GM23248 (cell line): Measurements from ENCODE around the gene NOC2L. TPM values are rescaled to one million over a fixed set of nuclear protein-coding genes. Genes with fewer than 3 reads are reported as not detected.
"Not testable (repeated sequence)": the region's sequence is repeated elsewhere in the genome, so short reads cannot be mapped to it uniquely, and the experiment has no call there.

Experiments
- DNase-seq: peaks from one replicate; pipeline ENCODE4 v3.0.0-alpha.2; 2015
- H2AFZ ChIP-seq: fragments of 200-600 bp; sonication (generic); 2 replicates; pipeline ENCODE4 v1.6.1; 2016; ENCODE audit warnings: antibody characterized with exemption
- H3F3A ChIP-seq: fragments of 200-600 bp; sonication (generic); 2 replicates; pipeline ENCODE4 v1.6.1; 2016; ENCODE audit warnings: mild to moderate bottlenecking, antibody characterized with exemption, mixed run types; ENCODE audit not compliant: insufficient read depth
- H3K27ac ChIP-seq: fragments of 200-600 bp; sonication (generic); 2 replicates; pipeline ENCODE4 v1.5.1; 2016; ENCODE audit warnings: mild to moderate bottlenecking
- H3K27me3 ChIP-seq: fragments of 200-600 bp; sonication (generic); replicated peaks from 2 replicates; pipeline ENCODE4 v1.6.1; 2016; ENCODE audit warnings: mild to moderate bottlenecking; ENCODE audit not compliant: insufficient read depth
- H3K36me3 ChIP-seq: fragments of 200-600 bp; sonication (generic); 2 replicates; pipeline ENCODE4 v1.6.1; 2016; ENCODE audit warnings: low read depth, mild to moderate bottlenecking
- H3K4me1 ChIP-seq: fragments of 200-600 bp; sonication (generic); 2 replicates; pipeline ENCODE4 v1.6.1; 2016; ENCODE audit warnings: mild to moderate bottlenecking; ENCODE audit not compliant: insufficient read depth
- H3K4me2 ChIP-seq: fragments of 200-600 bp; sonication (generic); one replicate; pipeline ENCODE4 v1.6.1; 2016; ENCODE audit warnings: mild to moderate bottlenecking; ENCODE audit not compliant: unreplicated experiment
- H3K4me3 ChIP-seq: fragments of 200-600 bp; sonication (generic); 2 replicates; pipeline ENCODE4 v1.5.1; 2016; ENCODE audit warnings: mild to moderate bottlenecking
- H3K79me2 ChIP-seq: fragments of 200-600 bp; sonication (generic); 2 replicates; pipeline ENCODE4 v1.6.1; 2016; ENCODE audit warnings: mild to moderate bottlenecking; ENCODE audit not compliant: insufficient read depth
- H3K9ac ChIP-seq: fragments of 200-600 bp; sonication (generic); 2 replicates; pipeline ENCODE4 v1.6.1; 2016; ENCODE audit warnings: mild to moderate bottlenecking
- H3K9me2 ChIP-seq: fragments of 200-600 bp; sonication (generic); 2 replicates; pipeline ENCODE4 v1.6.1; 2016; ENCODE audit warnings: mixed run types, mild to moderate bottlenecking, moderate library complexity; ENCODE audit not compliant: insufficient read depth
- H3K9me3 ChIP-seq: fragments of 200-600 bp; sonication (generic); one replicate; pipeline ENCODE4 v1.6.1; 2017; ENCODE audit warnings: low read depth
- H4K20me1 ChIP-seq: fragments of 200-600 bp; sonication (generic); 2 replicates; pipeline ENCODE4 v1.6.0; 2016; ENCODE audit not compliant: insufficient read depth
- EZH2 ChIP-seq: fragments of 200-600 bp; sonication (generic); IDR thresholded peaks from 2 replicates; pipeline ENCODE4 v1.6.1; 2018; ENCODE audit warnings: antibody characterized with exemption, mild to moderate bottlenecking; ENCODE audit not compliant: insufficient read depth, poor library complexity, severe bottlenecking
- EZH2phosphoT487 ChIP-seq: fragments of 200-600 bp; sonication (generic); IDR thresholded peaks from 2 replicates; pipeline ENCODE4 v1.6.1; 2018; ENCODE audit warnings: antibody characterized with exemption, moderate library complexity, mild to moderate bottlenecking, low read depth; ENCODE audit not compliant: insufficient read depth
- WGBS, 2 experiments: methylation state at CpG; one replicate each; pipeline ENCODE4 v1.1.6; 2015 to 2017; ENCODE audit warnings: low lambda C conversion rate in 2 of 2, low coverage in 1 of 2; ENCODE audit errors: missing lambda C conversion rate in 2 of 2; 5-methylcytosine and 5-hydroxymethylcytosine counted together
- in situ Hi-C: fragments of 300-500 bp; cut with MboI; formaldehyde crosslinking; loops from 2 replicates; pipeline ENCODE4 v1.15.0; 2020
- polyA plus RNA-seq: library from polyadenylated mRNA; unstranded; fragments of >200 nt; fragmentation: Nextera tagmentation; extraction: Ambion mirVana; gene quantifications from 2 replicates; pipeline ENCODE4 v1.2.1, GENCODE V29; 2016
- total RNA-seq: library from RNA; depleted of rRNA; stranded (reverse); fragments of >200 nt; shearing (Covaris generic); gene quantifications from 2 replicates; pipeline ENCODE4 v1.2.3, GENCODE V29; 2014

The NOC2L gene
- total and polyA plus RNA-seq, 2 experiments from 2014 or later = 64.0 to 67.3 TPM

DNA sequence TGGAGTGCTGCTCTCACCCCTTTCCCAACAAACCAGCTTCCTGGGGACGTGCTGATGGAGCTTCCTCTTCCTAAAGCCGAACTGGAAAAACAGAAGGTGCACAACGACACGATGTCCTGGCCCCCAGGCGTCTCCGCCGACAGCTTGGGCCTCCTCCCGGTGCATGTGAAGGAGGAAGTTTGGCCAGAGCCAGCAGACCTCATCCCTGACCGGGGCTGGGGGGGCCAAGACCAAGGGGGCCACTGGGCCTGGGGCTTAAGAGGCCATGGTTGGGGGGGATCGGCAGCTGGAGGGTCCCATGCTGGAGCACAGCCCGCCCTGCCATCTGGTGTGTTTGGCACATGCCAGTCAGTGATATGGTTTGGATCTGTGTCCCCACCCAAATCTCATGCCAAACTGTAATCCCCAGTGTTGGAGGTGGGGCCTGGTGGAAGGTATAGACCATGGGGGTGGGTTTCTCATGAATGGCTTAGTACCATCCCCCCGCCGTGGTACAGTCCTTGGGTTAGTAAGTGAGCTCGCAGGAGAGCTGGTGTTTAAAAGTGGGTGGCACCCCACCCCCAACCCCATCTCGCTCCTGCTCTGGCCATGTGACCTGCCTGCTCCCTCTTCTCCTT, 34.4 kb upstream of the NOC2L start:
- Histone ChIP-seq H3K9ac (no peak overlapping the region), H3K79me2 (no peaks in the 10 kb centered on the region), H3K27ac (no peak overlapping the region), H3K4me2 (no peak overlapping the region), H3K9me3 (no peaks in the 10 kb centered on the region), H4K20me1 (no peaks in the 10 kb centered on the region), H3K36me3 (no peaks in the 10 kb centered on the region), H3F3A (no peaks in the 10 kb centered on the region), H2AFZ (no peak overlapping the region), H3K4me1 (no peaks in the 10 kb centered on the region), H3K9me2 (no peaks in the 10 kb centered on the region), H3K4me3 (no peak overlapping the region), H3K27me3 (peaks cover 6% of the 10 kb centered on the region)
- 81 to 86% methylated on average over 15 of the region's 15 CpGs for WGBS, 2 experiments
- no peak for DNase-seq
- TF ChIP-seq EZH2 (no peak), EZH2phosphoT487 (no peak)
- in situ Hi-C loops = no loop called here

DNA sequence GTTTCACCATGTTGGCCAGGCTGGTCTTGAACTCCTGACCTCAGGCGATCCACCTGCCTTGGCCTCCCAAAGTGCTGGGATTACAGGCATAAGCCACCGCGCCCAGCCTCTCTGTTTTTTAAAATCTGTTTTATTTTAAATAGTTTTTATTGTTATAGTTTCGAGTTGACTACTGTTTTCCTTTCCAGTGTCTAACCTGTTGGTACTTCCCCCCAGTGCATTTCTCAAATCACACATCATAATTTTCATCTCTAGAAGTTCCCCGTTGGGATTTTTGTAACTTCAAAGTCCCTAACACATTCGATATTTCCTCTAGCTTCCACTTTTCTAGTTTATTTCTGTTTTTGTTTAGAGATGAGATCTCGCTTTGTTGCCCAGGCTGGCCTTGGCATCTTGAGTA, 33.3 kb upstream of the NOC2L start:
- DNase-seq = no peak
- in situ Hi-C loops = no loop called here
- H3K9me2 ChIP-seq = no peaks in the 10 kb centered on the region
- H3K9me3 ChIP-seq = no peaks in the 10 kb centered on the region
- no peaks in the 10 kb centered on the region for H3F3A ChIP-seq
- H2AFZ ChIP-seq = no peak overlapping the region
- no peak overlapping the region for H3K9ac ChIP-seq
- H3K27me3 ChIP-seq = peaks cover 4% of the 10 kb centered on the region
- no peaks in the 10 kb centered on the region for H3K4me1 ChIP-seq
- H3K36me3 ChIP-seq = no peaks in the 10 kb centered on the region
- 85 to 87% methylated on average over 7 of the region's 7 CpGs for whole genome bisulfite sequencing, 2 experiments
- no peak for TF ChIP-seq EZH2phosphoT487
- TF ChIP-seq EZH2 = no peak
- H3K27ac ChIP-seq = no peak overlapping the region
- H3K4me3 ChIP-seq = no peak overlapping the region
- no peaks in the 10 kb centered on the region for H4K20me1 ChIP-seq
- H3K79me2 ChIP-seq = no peaks in the 10 kb centered on the region
- H3K4me2 ChIP-seq = no peak overlapping the region

DNA sequence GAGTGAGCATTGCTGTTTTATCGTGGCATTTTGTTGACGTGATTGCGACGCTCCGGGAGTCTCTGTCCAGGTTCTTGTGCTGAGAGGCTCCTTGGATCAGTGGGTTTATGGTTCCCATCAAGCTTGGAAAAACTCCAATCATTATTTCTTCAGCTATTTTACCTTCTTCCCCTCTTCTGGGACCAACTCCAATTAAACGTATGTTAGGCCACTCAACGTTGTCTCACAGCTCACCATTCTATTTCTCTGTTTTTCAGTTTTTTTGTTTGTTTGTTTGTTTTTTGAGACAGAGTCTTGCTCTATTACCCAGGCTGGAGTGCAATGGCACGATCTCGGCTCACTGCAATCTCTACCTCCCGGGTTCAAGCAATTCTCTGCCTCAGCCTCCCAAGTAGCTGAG, 32.8 kb upstream of the NOC2L start:
- 96% methylated on average over 10 of the region's 10 CpGs for WGBS, 2 experiments
- Histone ChIP-seq H3K79me2 (no peaks in the 10 kb centered on the region), H3F3A (no peaks in the 10 kb centered on the region), H3K4me3 (no peak overlapping the region), H2AFZ (no peak overlapping the region), H3K9me2 (no peaks in the 10 kb centered on the region), H3K27ac (no peak overlapping the region), H4K20me1 (no peaks in the 10 kb centered on the region), H3K36me3 (no peaks in the 10 kb centered on the region), H3K9ac (no peak overlapping the region), H3K4me2 (no peak overlapping the region), H3K27me3 (peaks cover 4% of the 10 kb centered on the region; the same call in 1 of the 2 replicates), H3K4me1 (no peaks in the 10 kb centered on the region), H3K9me3 (no peaks in the 10 kb centered on the region)
- TF ChIP-seq EZH2 (no peak), EZH2phosphoT487 (no peak)
- in situ Hi-C loops = no loop called here
- DNase-seq = no peak

DNA sequence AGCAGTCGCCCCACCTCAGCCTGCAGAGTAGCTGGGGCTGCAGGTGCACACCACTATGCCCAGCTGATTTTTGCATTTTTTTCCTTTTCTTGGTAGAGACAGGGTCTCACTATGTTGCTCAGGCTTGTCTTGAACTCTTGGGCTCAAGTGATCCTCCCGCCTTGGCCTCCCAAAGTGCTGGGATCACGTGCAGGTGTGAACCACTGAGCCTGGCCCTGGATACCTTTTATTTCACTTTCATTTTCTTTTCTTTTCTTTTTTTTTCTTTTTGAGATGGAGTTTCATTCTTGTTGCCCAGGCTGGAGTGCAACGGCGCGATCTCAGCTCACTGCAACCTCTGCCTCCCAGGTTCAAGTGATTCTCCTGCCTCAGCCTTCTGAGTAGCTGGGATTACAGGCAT, 32.2 kb upstream of the NOC2L start:
- H3K79me2 ChIP-seq, H3K27ac ChIP-seq, H3K36me3 ChIP-seq, H3K4me3 ChIP-seq, in situ Hi-C loops, H2AFZ ChIP-seq, H3K4me1 ChIP-seq, H4K20me1 ChIP-seq, DNase-seq, H3K4me2 ChIP-seq, H3F3A ChIP-seq, H3K9me2 ChIP-seq, H3K9ac ChIP-seq, H3K27me3 ChIP-seq, H3K9me3 ChIP-seq: not testable (repeated sequence)
- WGBS, 2 experiments = 89 to 94% methylated on average over 6 of the region's 6 CpGs

DNA sequence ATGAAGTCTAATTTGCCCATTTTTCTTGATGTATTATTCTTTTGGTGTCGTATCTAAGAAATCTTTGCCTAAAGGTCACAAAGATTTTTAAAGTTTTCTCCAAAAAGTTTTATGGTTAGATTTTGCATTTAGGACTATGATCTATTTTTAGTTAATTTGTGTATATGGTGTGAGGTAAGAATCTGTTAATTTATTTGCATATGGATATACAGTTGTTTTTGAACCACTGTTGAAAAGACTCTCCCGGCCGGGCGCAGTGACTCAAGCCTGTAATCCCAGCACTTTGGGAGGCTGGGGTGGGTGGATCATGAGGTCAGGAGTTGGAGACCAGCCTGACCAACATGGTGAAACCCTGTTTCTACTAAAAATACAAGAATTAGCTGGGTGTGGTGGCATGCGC, 29.0 kb upstream of the NOC2L start:
- H4K20me1 ChIP-seq, H3K4me2 ChIP-seq, H3K9me2 ChIP-seq, H2AFZ ChIP-seq, H3F3A ChIP-seq, H3K79me2 ChIP-seq, H3K27ac ChIP-seq, DNase-seq, H3K9me3 ChIP-seq, H3K36me3 ChIP-seq, H3K9ac ChIP-seq, in situ Hi-C loops, H3K4me1 ChIP-seq, H3K4me3 ChIP-seq: not testable (repeated sequence)
- 69 to 81% methylated on average over 5 of the region's 5 CpGs for WGBS, 2 experiments
- H3K27me3 ChIP-seq = peaks cover 12% of the 10 kb centered on the region
